SJCRH30 (cell line): ENCODE measurements around the gene ZNF569. TPM values are rescaled to one million over a fixed set of nuclear protein-coding genes. Genes with fewer than 3 reads are reported as not detected.

Source experiments
- total RNA-seq: library from RNA; depleted of rRNA; stranded (reverse); fragments of >200 nt; shearing (Covaris generic); gene quantifications from 2 replicates; pipeline ENCODE4 v1.2.3, GENCODE V29; 2014; rRNA removed

The ZNF569 gene
- total RNA-seq, 1 experiment from 2014 or later: 21.9 TPM

Other genes starting within 250 kb of the ZNF569 start
- 8.3 and 10.2 TPM in 2 replicates for gene ZNF383, start 249.2 kb downstream of the ZNF569 start, total RNA-seq
- 8.1 and 8.4 TPM in 2 replicates for gene ZNF527, start 96.3 kb downstream of the ZNF569 start, total RNA-seq
- 9.4 and 11.8 TPM in 2 replicates for gene ZNF570, start 1.9 kb upstream of the ZNF569 start, total RNA-seq
- 1.9 and 2.3 TPM in 2 replicates for gene ZNF793, start 39.5 kb upstream of the ZNF569 start, total RNA-seq
- gene ZNF571, start 127.3 kb upstream of the ZNF569 start, total RNA-seq: 4.7 and 5.3 TPM in 2 replicates
- gene ZNF540, start 127.4 kb upstream of the ZNF569 start, total RNA-seq: 0.73 and 1.8 TPM in 2 replicates
- gene ZFP30, start 188.0 kb upstream of the ZNF569 start, total RNA-seq: 25.3 and 29.7 TPM in 2 replicates